Psoas muscle (tissue), 8 donors: ENCODE measurements around the gene ZNF444. TPM values are rescaled to one million over a fixed set of nuclear protein-coding genes. Genes with fewer than 3 reads are reported as not detected.
"Not testable (repeated sequence)": the region's sequence is repeated elsewhere in the genome, so short reads cannot be mapped to it uniquely, and the experiment has no call there.

ENCODE experiments used
- ATAC-seq, 4 donors: fragments of 200-7000 bp; cut with Tn5 transposase; one replicate each; pipeline ENCODE4 v1.9.1; 2020; ENCODE audit warnings: moderate library complexity in 3 of 4, mild to moderate bottlenecking in 2 of 4
- DNase-seq, 2 donors: peaks; one replicate each; pipeline ENCODE4 v3.0.0-alpha.2; 2020
- H3K27ac ChIP-seq: fragments of 200-600 bp; one replicate; pipeline ENCODE4 v1.8.0; 2022
- H3K27me3 ChIP-seq, 3 donors: fragments of 200-600 bp in 1 of 3; one replicate each; pipeline versions ENCODE4 v1.6.1 to v1.8.0; 2013 to 2022; ENCODE audit warnings: low read length in 2 of 3, mild to moderate bottlenecking in 2 of 3, moderate library complexity in 1 of 3; ENCODE audit not compliant: insufficient read depth in 3 of 3
- H3K36me3 ChIP-seq, 2 donors: fragments of 200-600 bp in 1 of 2; one replicate each; pipeline versions ENCODE4 v1.6.1 to v1.8.0; 2013 to 2022; ENCODE audit warnings: low read depth in 1 of 2, mild to moderate bottlenecking in 1 of 2, moderate library complexity in 1 of 2; ENCODE audit not compliant: insufficient read depth in 1 of 2
- H3K4me1 ChIP-seq: fragments of 200-600 bp; one replicate; pipeline ENCODE4 v1.8.0; 2022
- H3K4me3 ChIP-seq: fragments of 200-600 bp; one replicate; pipeline ENCODE4 v1.8.0; 2022; ENCODE audit warnings: mild to moderate bottlenecking
- H3K9me3 ChIP-seq: fragments of 200-600 bp; one replicate; pipeline ENCODE4 v1.8.0; 2022
- CTCF ChIP-seq: fragments of 200-600 bp; IDR thresholded peaks from one replicate; pipeline ENCODE4 v1.8.0; 2022; ENCODE audit warnings: antibody characterized with exemption
- WGBS, 3 donors: extraction: QIAGEN DNeasy Blood & Tissue Kit; methylation state at CpG; one replicate each; pipeline versions ENCODE4 v1.1.6 to v1.1.7; 2013; 5-methylcytosine and 5-hydroxymethylcytosine counted together
- intact Hi-C, 2 donors: fragments of 100-400 bp; cut with DNase I; formaldehyde crosslinking; loops; one replicate each; pipeline versions ENCODE4 v1.11.0 to v1.14.2; 2022
- polyA plus RNA-seq, 3 donors: library from polyadenylated mRNA; stranded (reverse); fragments of 200-250 nt; gene quantifications; one replicate each; pipeline ENCODE4 v1.2.3, GENCODE V29; 2013
- total RNA-seq, 4 donors: library from RNA; stranded (reverse); fragmentation: NEBNext Ultra II Directional in 2 of 4; extraction: Animal tissue kit (Norgen Biotek cat#: 25700) in 2 of 4; gene quantifications; one replicate each; pipeline versions ENCODE4 v1.2.1 to v1.2.4, GENCODE V29; 2021 to 2023
- donor health status: healthy with polysubstance abuse.
- donor health status: DM: no; HTN: no; CAD: no; lungs with moderate emphysema.
- donor health status: Bipolar disorder and iron deficiency.
- donor health status: healthy.
- donor health status: DM: yes; HTN: yes; CAD: no.
- donor health status: DM: no; HTN: no; CAD: no.
- donor health status: DM: no; HTN: no; CAD: no.
- donor health status: DM: yes; HTN: yes; CAD: no.

ZNF444 gene
- total and polyA plus RNA-seq, 7 donors = 12.0 to 22.4 (median 16.4) TPM

- intact Hi-C loops = no loop called here
- no peaks in the 10 kb centered on the region for H3K4me1 ChIP-seq
- no peak for TF ChIP-seq CTCF
- ATAC-seq = no peak
- H3K4me3 ChIP-seq = no peak overlapping the region
- DNase-seq = no peak
- no peaks in the 10 kb centered on the region for H3K9me3 ChIP-seq
- H3K27me3 ChIP-seq = peaks cover 0 to 2% (median 0%) of the 10 kb centered on the region in 3 donors
- H3K27ac ChIP-seq = no peak overlapping the region
- WGBS, 3 donors = 73 to 82% (median 75%) methylated on average over 12 of the region's 12 CpGs
- H3K36me3 ChIP-seq = no peaks in the 10 kb centered on the region
Observed at GRCh38 chr19:56209091-56209490, 68.0 kb downstream of the ZNF444 start.

- H3K27ac ChIP-seq, H3K36me3 ChIP-seq, H3K27me3 ChIP-seq, H3K4me3 ChIP-seq, DNase-seq, ATAC-seq, H3K9me3 ChIP-seq, intact Hi-C loops, H3K4me1 ChIP-seq: not testable (repeated sequence)
- WGBS, 3 donors = 83% methylated on average over 9 of the region's 9 CpGs
Observed at GRCh38 chr19:56210036-56210435, 68.9 kb downstream of the ZNF444 start.

Other genes with a start within 250 kb of the ZNF444 start
- gene NLRP13, start 209.0 kb upstream of the ZNF444 start, total RNA-seq = not detected
- gene NLRP13, start 209.0 kb upstream of the ZNF444 start, polyA plus RNA-seq = not detected
- gene NLRP8, start 193.5 kb upstream of the ZNF444 start, total RNA-seq = not detected
- not detected for gene NLRP8, start 193.5 kb upstream of the ZNF444 start, polyA plus RNA-seq
- gene NLRP5, start 154.5 kb upstream of the ZNF444 start, total RNA-seq = not detected
- gene NLRP5, start 154.5 kb upstream of the ZNF444 start, polyA plus RNA-seq = not detected
- 10 to 100 TPM; 33.3 to 62.7 (median 54.2) TPM for gene ZNF787, start 20.0 kb upstream of the ZNF444 start, total RNA-seq
- 10 to 100 TPM; 27.3 to 56.6 (median 49.1) TPM for gene ZNF787, start 20.0 kb upstream of the ZNF444 start, polyA plus RNA-seq
- not detected for gene GALP, start 34.7 kb downstream of the ZNF444 start, total RNA-seq
- gene GALP, start 34.7 kb downstream of the ZNF444 start, polyA plus RNA-seq = not detected
- gene ZSCAN5B, start 56.5 kb downstream of the ZNF444 start, total RNA-seq = not detected
- under 1 TPM in 1 of 3 donors, not detected in 2; 0.05 TPM for gene ZSCAN5B, start 56.5 kb downstream of the ZNF444 start, polyA plus RNA-seq
- not detected for gene ZSCAN5C, start 61.0 kb downstream of the ZNF444 start, total RNA-seq
- not detected for gene ZSCAN5C, start 61.0 kb downstream of the ZNF444 start, polyA plus RNA-seq
- under 1 TPM in 1 of 4 donors, not detected in 3; 0.62 TPM for gene EDDM13, start 131.5 kb downstream of the ZNF444 start, total RNA-seq
- not detected for gene EDDM13, start 131.5 kb downstream of the ZNF444 start, polyA plus RNA-seq
- gene ZSCAN5A, start 173.6 kb downstream of the ZNF444 start, total RNA-seq = 10 to 100 TPM in 3 of 4 donors, 1 to 10 TPM in 1; 9.1 to 16.3 (median 10.9) TPM
- 10 to 100 TPM in 1 of 3 donors, 1 to 10 TPM in 2; 3.8 to 13.1 (median 9.9) TPM for gene ZSCAN5A, start 173.6 kb downstream of the ZNF444 start, polyA plus RNA-seq